Liver (tissue), 9 donors: ENCODE measurements around the gene ARHGEF2. TPM values are rescaled to one million over a fixed set of nuclear protein-coding genes. Genes with fewer than 3 reads are reported as not detected.

Source experiments
- DNase-seq: peaks from one replicate; pipeline ENCODE4 v3.0.0-alpha.2; 2017; ENCODE audit warnings: low spot score
- H3K27ac ChIP-seq, 2 donors: one replicate each; pipeline ENCODE4 v1.7.0; 2013; ENCODE audit warnings: inconsistent platforms in 2 of 2, low read length in 2 of 2, control low read depth in 1 of 2, low read depth in 1 of 2, mild to moderate bottlenecking in 1 of 2
- H3K27me3 ChIP-seq, 4 donors: one replicate each; pipeline versions ENCODE4 v1.6.1 to v1.7.0; 2013; ENCODE audit warnings: low read length in 3 of 4, inconsistent platforms in 1 of 4, mild to moderate bottlenecking in 1 of 4, moderate library complexity in 1 of 4; ENCODE audit not compliant: control insufficient read depth in 4 of 4, insufficient read depth in 4 of 4
- H3K36me3 ChIP-seq, 4 donors: one replicate each; pipeline versions ENCODE4 v1.6.1 to v1.7.0; 2013; ENCODE audit warnings: low read length in 3 of 4, mild to moderate bottlenecking in 3 of 4, low read depth in 1 of 4, moderate library complexity in 1 of 4; ENCODE audit not compliant: control insufficient read depth in 4 of 4, insufficient read depth in 3 of 4
- H3K4me1 ChIP-seq, 4 donors: one replicate each; pipeline versions ENCODE4 v1.6.1 to v1.7.0; 2013; ENCODE audit warnings: low read length in 3 of 4, mild to moderate bottlenecking in 3 of 4, moderate library complexity in 1 of 4; ENCODE audit not compliant: control insufficient read depth in 4 of 4, insufficient read depth in 4 of 4
- H3K4me3 ChIP-seq, 3 donors: one replicate each; pipeline versions ENCODE4 v1.6.1 to v1.7.0; 2013; ENCODE audit warnings: low read length in 3 of 3, control low read depth in 1 of 3, low read depth in 1 of 3, mild to moderate bottlenecking in 1 of 3
- H3K9ac ChIP-seq, 2 donors: one replicate each; pipeline ENCODE4 v1.7.0; 2013; ENCODE audit warnings: low read length in 2 of 2, mild to moderate bottlenecking in 2 of 2, moderate library complexity in 2 of 2, control low read depth in 1 of 2, low read depth in 1 of 2
- H3K9me3 ChIP-seq, 4 donors: one replicate each; pipeline versions ENCODE4 v1.6.1 to v1.7.0; 2013; ENCODE audit warnings: low read length in 3 of 4; ENCODE audit not compliant: control insufficient read depth in 4 of 4
- ATF3 ChIP-seq: IDR thresholded peaks from 2 replicates; pipeline ENCODE4 v1.6.1; 2016; ENCODE audit warnings: antibody characterized with exemption
- CTCF ChIP-seq: fragments of 150-350 bp; IDR thresholded peaks from 2 replicates; pipeline ENCODE4 v1.5.1; 2017; ENCODE audit warnings: improper control_type of control experiment, low read depth, low read length; ENCODE audit not compliant: missing input control
- EGR1 ChIP-seq, 2 donors: IDR thresholded peaks; 2 replicates each; pipeline ENCODE4 v1.6.1; 2016 to 2018; ENCODE audit warnings: antibody characterized with exemption in 2 of 2, low read depth in 2 of 2
- FOXA1 ChIP-seq: IDR thresholded peaks from 2 replicates; pipeline ENCODE4 v1.6.1; 2016; ENCODE audit warnings: antibody characterized with exemption
- FOXA2 ChIP-seq: IDR thresholded peaks from 2 replicates; pipeline ENCODE4 v1.6.1; 2016; ENCODE audit warnings: antibody characterized with exemption
- GABPA ChIP-seq, 2 donors: IDR thresholded peaks in 1 of 2; conservative IDR thresholded peaks in 1 of 2; 2 replicates each; pipeline ENCODE4 v1.6.1; 2016; ENCODE audit warnings: antibody characterized with exemption in 2 of 2, mild to moderate bottlenecking in 1 of 2, moderate library complexity in 1 of 2
- HNF4A ChIP-seq, 2 donors: conservative IDR thresholded peaks; 2 replicates each; pipeline ENCODE4 v1.6.1; 2016; ENCODE audit warnings: antibody characterized with exemption in 2 of 2, mild to moderate bottlenecking in 2 of 2
- HNF4G ChIP-seq: IDR thresholded peaks from 2 replicates; pipeline ENCODE4 v1.6.1; 2016; ENCODE audit warnings: antibody characterized with exemption
- JUND ChIP-seq, 2 donors: IDR thresholded peaks; 2 replicates each; pipeline ENCODE4 v1.6.1; 2016; ENCODE audit warnings: antibody characterized with exemption in 2 of 2
- MAX ChIP-seq: IDR thresholded peaks from 2 replicates; pipeline ENCODE4 v1.6.1; 2016; ENCODE audit warnings: antibody characterized with exemption
- NR2F2 ChIP-seq: IDR thresholded peaks from 2 replicates; pipeline ENCODE4 v1.6.1; 2016; ENCODE audit warnings: antibody characterized with exemption
- RAD21 ChIP-seq, 2 donors: IDR thresholded peaks; 2 replicates each; pipeline ENCODE4 v1.6.1; 2016; ENCODE audit warnings: antibody characterized with exemption in 2 of 2, mild to moderate bottlenecking in 2 of 2
- REST ChIP-seq: IDR thresholded peaks from 2 replicates; pipeline ENCODE4 v1.6.1; 2016; ENCODE audit warnings: antibody characterized with exemption, mild to moderate bottlenecking
- RXRA ChIP-seq, 2 donors: IDR thresholded peaks; 2 replicates each; pipeline ENCODE4 v1.6.1; 2017 to 2018; ENCODE audit warnings: antibody characterized with exemption in 2 of 2, mild to moderate bottlenecking in 1 of 2
- SP1 ChIP-seq: IDR thresholded peaks from 2 replicates; pipeline ENCODE4 v1.6.1; 2018; ENCODE audit warnings: antibody characterized with exemption, mild to moderate bottlenecking
- TAF1 ChIP-seq: conservative IDR thresholded peaks from 2 replicates; pipeline ENCODE4 v1.6.1; 2016; ENCODE audit warnings: antibody characterized with exemption, mild to moderate bottlenecking
- YY1 ChIP-seq: IDR thresholded peaks from 2 replicates; pipeline ENCODE4 v1.6.1; 2016; ENCODE audit warnings: antibody characterized with exemption, mild to moderate bottlenecking
- ZBTB33 ChIP-seq: IDR thresholded peaks from 2 replicates; pipeline ENCODE4 v1.6.1; 2016; ENCODE audit warnings: antibody characterized with exemption
- WGBS: extraction: QIAGEN DNeasy Blood & Tissue Kit; methylation state at CpG from one replicate; pipeline ENCODE4 v1.1.7; 2013; 5-methylcytosine and 5-hydroxymethylcytosine counted together
- polyA plus RNA-seq, 2 donors: library from polyadenylated mRNA; stranded (reverse) in 1 of 2; unstranded in 1 of 2; fragments of 200-250 nt in 1 of 2; fragments of >200 nt in 1 of 2; fragmentation: Nextera tagmentation in 1 of 2; extraction: Ambion mirVana in 1 of 2; gene quantifications; one replicate each; pipeline versions ENCODE4 v1.2.1 to v1.2.3, GENCODE V29; 2013 to 2015
- total RNA-seq, 2 donors: library from RNA; depleted of rRNA; stranded (reverse); fragments of >200 nt; gene quantifications; one replicate each; pipeline ENCODE4 v1.2.3, GENCODE V29; 2014
- donor health status: healthy.
- donor health status: healthy.
- donor health status: healthy.
- donor health status: healthy.
- donor health status: healthy.

Gene ARHGEF2
- total and polyA plus RNA-seq, 4 donors = 3.2 to 59.1 (median 10.3) TPM

- H3K4me3 ChIP-seq = no peak overlapping the region
- no peaks in the 10 kb centered on the region for H3K9me3 ChIP-seq
- no peak overlapping the region for H3K9ac ChIP-seq
- WGBS = 94% methylated on average over 13 of the region's 13 CpGs
- H3K27ac ChIP-seq = no peak overlapping the region
- H3K27me3 ChIP-seq = no peaks in the 10 kb centered on the region
- peaks cover 2 to 32% (median 14%) of the 10 kb centered on the region in 4 donors for H3K36me3 ChIP-seq
- no peak for DNase-seq
- no peak for TF ChIP-seq RAD21 (IDR thresholded peaks at IDR 0.05)
- TF ChIP-seq FOXA2 = no peak
- no peak for TF ChIP-seq JUND (IDR thresholded peaks at IDR 0.05)
- TF ChIP-seq RXRA (IDR thresholded peaks at IDR 0.05) = no peak
- no peak for TF ChIP-seq ZBTB33
- TF ChIP-seq TAF1 = no peak
- TF ChIP-seq FOXA1 = no peak
- no peak for TF ChIP-seq ATF3
- no peak for TF ChIP-seq YY1
- TF ChIP-seq EGR1 (IDR thresholded peaks at IDR 0.05; ENCODE audit: low read depth in 2 of 2) = no peak
- no peak for TF ChIP-seq HNF4A (conservative IDR thresholded peaks at IDR 0.05)
- TF ChIP-seq NR2F2 = no peak
- TF ChIP-seq MAX = no peak
- no peak for TF ChIP-seq REST
- TF ChIP-seq SP1 = no peak
- no peak for TF ChIP-seq CTCF
- TF ChIP-seq HNF4G = no peak
- no peak for TF ChIP-seq GABPA (IDR thresholded peaks at IDR 0.05 in 1 of 2, conservative IDR thresholded peaks at IDR 0.05 in 1 of 2)
- H3K4me1 ChIP-seq = no peaks in the 10 kb centered on the region
Measured at GRCh38 chr1:155952505-155952890, 25.8 kb downstream of the ARHGEF2 start.
